HEK293 (cell line): Measurements from ENCODE around the gene CXXC4.

Experiments used
- CTCF ChIA-PET: fragments of 350-600 bp; formaldehyde crosslinking; extraction: SDS; loops from one replicate; lab custom pipeline; 2021; ENCODE audit warnings: antibody characterized with exemption; lab: Yijun Ruan, JAX
- POLR2A ChIA-PET: fragments of 300-600 bp; formaldehyde crosslinking; extraction: SDS; loops from one replicate; lab custom pipeline; 2020; ENCODE audit warnings: antibody characterized with exemption, inconsistent platforms; lab: Yijun Ruan, JAX
- H3K27ac ChIP-seq: fragments of 200-500 bp; sonication (Bioruptor generic); 2 replicates; pipeline ENCODE4 v1.5.1; 2014; ENCODE audit warnings: low read depth, low read length, control low read depth, inconsistent platforms; ENCODE audit errors: extremely low read depth
- H3K36me3 ChIP-seq, 2 experiments: fragments of 200-500 bp in 1 of 2; sonication (Bioruptor generic) in 1 of 2; 1 replicate in 1 of 2; 2 replicates in 1 of 2; pipeline ENCODE4 v1.5.1; 2014 to 2017; ENCODE audit warnings: inconsistent platforms in 2 of 2, low read length in 2 of 2; ENCODE audit not compliant: control insufficient read depth in 2 of 2, insufficient read depth in 1 of 2
- H3K4me1 ChIP-seq: fragments of 200-500 bp; sonication (Bioruptor generic); 2 replicates; pipeline ENCODE4 v1.5.1; 2014; ENCODE audit warnings: mild to moderate bottlenecking, low read length, inconsistent platforms; ENCODE audit not compliant: control insufficient read depth, insufficient read depth
- H3K4me3 ChIP-seq: 2 replicates; pipeline ENCODE4 v1.5.1; 2011; ENCODE audit warnings: low read depth, mild to moderate bottlenecking, control low read depth, low read length, moderate library complexity
- H3K9me3 ChIP-seq: fragments of 200-500 bp; sonication (Bioruptor generic); 2 replicates; pipeline ENCODE4 v1.5.1; 2014; ENCODE audit warnings: low read depth, low read length, inconsistent platforms; ENCODE audit not compliant: control insufficient read depth, insufficient read depth
- FEZF1 ChIP-seq: fragments of 450-650 bp; formaldehyde crosslinking; IDR thresholded peaks from 2 replicates; pipeline ENCODE4 v1.5.1; 2016; ENCODE audit warnings: missing biosample characterization, missing genetic modification characterization
- KLF10 ChIP-seq: fragments of 450-650 bp; IDR thresholded peaks from 2 replicates; pipeline ENCODE4 v1.5.1; 2018; ENCODE audit warnings: missing biosample characterization, mild to moderate bottlenecking, missing genetic modification characterization
- OSR2 ChIP-seq: fragments of 450-650 bp; formaldehyde crosslinking; IDR thresholded peaks from 2 replicates; pipeline ENCODE4 v1.5.1; 2016; ENCODE audit warnings: missing biosample characterization, missing genetic modification characterization
- REPIN1 ChIP-seq: fragments of 450-650 bp; formaldehyde crosslinking; IDR thresholded peaks from 2 replicates; pipeline ENCODE4 v1.5.1; 2017; ENCODE audit warnings: missing biosample characterization, missing genetic modification characterization, low read depth
- SP2 ChIP-seq: fragments of 450-650 bp; formaldehyde crosslinking; IDR thresholded peaks from 2 replicates; pipeline ENCODE4 v1.5.1; 2016; ENCODE audit warnings: missing biosample characterization, missing genetic modification characterization
- SP7 ChIP-seq: fragments of 450-650 bp; formaldehyde crosslinking; IDR thresholded peaks from 2 replicates; pipeline ENCODE4 v1.5.1; 2016; ENCODE audit warnings: missing biosample characterization, missing genetic modification characterization
- ZBTB17 ChIP-seq: fragments of 450-650 bp; formaldehyde crosslinking; IDR thresholded peaks from 2 replicates; pipeline ENCODE4 v1.5.1; 2016; ENCODE audit warnings: missing biosample characterization, missing genetic modification characterization
- ZBTB48 ChIP-seq: fragments of 450-650 bp; formaldehyde crosslinking; IDR thresholded peaks from 2 replicates; pipeline ENCODE4 v1.5.1; 2016; ENCODE audit warnings: missing biosample characterization, missing genetic modification characterization
- ZNF132 ChIP-seq: fragments of 450-650 bp; formaldehyde crosslinking; IDR thresholded peaks from 2 replicates; pipeline ENCODE4 v1.5.1; 2017; ENCODE audit warnings: missing biosample characterization, missing genetic modification characterization, borderline replicate concordance
- ZNF174 ChIP-seq: fragments of 450-650 bp; formaldehyde crosslinking; IDR thresholded peaks from 2 replicates; pipeline ENCODE4 v1.5.0; 2017; ENCODE audit warnings: missing biosample characterization, mild to moderate bottlenecking, missing genetic modification characterization
- ZNF223 ChIP-seq: fragments of 450-650 bp; formaldehyde crosslinking; IDR thresholded peaks from 2 replicates; pipeline ENCODE4 v1.5.1; 2016; ENCODE audit warnings: missing biosample characterization, missing genetic modification characterization
- ZNF37A ChIP-seq: fragments of 450-650 bp; IDR thresholded peaks from 2 replicates; pipeline ENCODE4 v1.5.1; 2018; ENCODE audit warnings: missing biosample characterization, missing genetic modification characterization
- ZNF548 ChIP-seq: fragments of 450-650 bp; formaldehyde crosslinking; IDR thresholded peaks from 2 replicates; pipeline ENCODE4 v1.5.1; 2016; ENCODE audit warnings: missing biosample characterization, missing genetic modification characterization
- ZNF600 ChIP-seq: fragments of 450-650 bp; formaldehyde crosslinking; IDR thresholded peaks from 2 replicates; pipeline ENCODE4 v1.5.1; 2016; ENCODE audit warnings: missing biosample characterization, missing genetic modification characterization
- ZNF621 ChIP-seq: fragments of 450-650 bp; formaldehyde crosslinking; IDR thresholded peaks from 2 replicates; pipeline ENCODE4 v1.5.1; 2017; ENCODE audit warnings: missing biosample characterization, missing genetic modification characterization
- ZNF777 ChIP-seq: fragments of 450-650 bp; formaldehyde crosslinking; IDR thresholded peaks from 2 replicates; pipeline ENCODE4 v1.5.1; 2017; ENCODE audit warnings: missing biosample characterization, missing genetic modification characterization, borderline replicate concordance
- ZNF785 ChIP-seq: fragments of 450-650 bp; formaldehyde crosslinking; IDR thresholded peaks from 2 replicates; pipeline ENCODE4 v1.5.1; 2016; ENCODE audit warnings: missing biosample characterization, missing genetic modification characterization
- ZNF830 ChIP-seq: fragments of 450-650 bp; IDR thresholded peaks from 2 replicates; pipeline ENCODE4 v1.5.0; 2018; ENCODE audit warnings: missing biosample characterization, missing genetic modification characterization, low read depth, mild to moderate bottlenecking, moderate library complexity
- ZSCAN23 ChIP-seq: fragments of 450-650 bp; formaldehyde crosslinking; IDR thresholded peaks from 2 replicates; pipeline ENCODE4 v1.5.1; 2016; ENCODE audit warnings: missing biosample characterization, missing genetic modification characterization
- TF ChIP-seq, protein P1 (sequence below): fragments of 450-650 bp; formaldehyde crosslinking; conservative IDR thresholded peaks from 2 replicates; pipeline ENCODE4 v1.5.1; 2016; ENCODE audit warnings: low read depth, missing biosample characterization, missing genetic modification characterization
- TF ChIP-seq, protein P2 (sequence below): fragments of 450-650 bp; formaldehyde crosslinking; IDR thresholded peaks from 2 replicates; pipeline ENCODE4 v1.5.1; 2016; ENCODE audit warnings: missing biosample characterization, missing genetic modification characterization
- TF ChIP-seq, protein P3 (sequence below): fragments of 450-650 bp; formaldehyde crosslinking; IDR thresholded peaks from 2 replicates; pipeline ENCODE4 v1.5.1; 2016; ENCODE audit warnings: missing biosample characterization, missing genetic modification characterization
- TF ChIP-seq, protein P4 (sequence below): fragments of 450-650 bp; formaldehyde crosslinking; IDR thresholded peaks from 2 replicates; pipeline ENCODE4 v1.5.1; 2016; ENCODE audit warnings: missing biosample characterization, missing genetic modification characterization

Gene CXXC4

DNA sequence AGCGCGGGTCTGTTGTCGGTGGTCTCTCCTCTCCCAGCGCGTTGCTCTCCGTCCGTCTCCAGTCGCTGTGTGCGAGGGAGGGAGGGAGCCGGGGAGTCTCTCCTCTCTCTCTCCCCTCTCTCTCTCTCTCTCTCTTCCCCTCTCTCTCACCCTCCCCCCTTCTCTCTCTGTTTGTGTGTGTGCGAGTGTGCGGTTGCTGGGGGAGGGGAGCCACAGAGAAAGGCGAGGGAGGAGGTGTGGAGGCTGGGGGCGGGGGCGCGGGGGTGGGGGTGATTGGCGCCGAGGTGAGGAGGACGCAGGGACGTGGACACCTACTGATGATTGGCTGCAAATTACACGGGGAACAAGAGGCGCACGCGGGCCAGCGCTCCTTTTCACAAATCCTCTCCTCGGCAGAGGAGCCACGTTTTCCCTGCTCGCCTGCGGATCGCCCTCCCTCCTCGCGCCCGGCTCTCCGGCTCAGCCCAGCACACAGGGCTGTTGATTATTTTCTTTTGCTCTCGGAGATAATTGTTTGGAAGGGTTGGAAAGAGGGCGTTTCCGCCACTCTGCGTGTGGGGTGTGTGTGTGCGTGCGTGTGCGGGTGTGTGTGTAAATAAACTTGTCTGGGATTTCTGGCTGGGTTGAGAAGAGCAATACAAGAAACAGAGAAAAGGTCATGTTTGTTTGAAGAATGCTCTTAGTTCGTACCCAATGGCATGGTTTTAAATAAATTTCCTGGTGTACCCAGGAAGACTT, at the start of gene CXXC4 (continued):
- TF ChIP-seq ZNF37A (tag by site-specific recombination) = no peak
- TF ChIP-seq ZNF830 (tag by site-specific recombination) = no peak
- no peak for TF ChIP-seq ZSCAN23 (tag by site-specific recombination)
- TF ChIP-seq ZBTB48 (tag by site-specific recombination) = no peak
- TF ChIP-seq ZNF785 (tag by site-specific recombination) = no peak
- TF ChIP-seq, protein P1, sequence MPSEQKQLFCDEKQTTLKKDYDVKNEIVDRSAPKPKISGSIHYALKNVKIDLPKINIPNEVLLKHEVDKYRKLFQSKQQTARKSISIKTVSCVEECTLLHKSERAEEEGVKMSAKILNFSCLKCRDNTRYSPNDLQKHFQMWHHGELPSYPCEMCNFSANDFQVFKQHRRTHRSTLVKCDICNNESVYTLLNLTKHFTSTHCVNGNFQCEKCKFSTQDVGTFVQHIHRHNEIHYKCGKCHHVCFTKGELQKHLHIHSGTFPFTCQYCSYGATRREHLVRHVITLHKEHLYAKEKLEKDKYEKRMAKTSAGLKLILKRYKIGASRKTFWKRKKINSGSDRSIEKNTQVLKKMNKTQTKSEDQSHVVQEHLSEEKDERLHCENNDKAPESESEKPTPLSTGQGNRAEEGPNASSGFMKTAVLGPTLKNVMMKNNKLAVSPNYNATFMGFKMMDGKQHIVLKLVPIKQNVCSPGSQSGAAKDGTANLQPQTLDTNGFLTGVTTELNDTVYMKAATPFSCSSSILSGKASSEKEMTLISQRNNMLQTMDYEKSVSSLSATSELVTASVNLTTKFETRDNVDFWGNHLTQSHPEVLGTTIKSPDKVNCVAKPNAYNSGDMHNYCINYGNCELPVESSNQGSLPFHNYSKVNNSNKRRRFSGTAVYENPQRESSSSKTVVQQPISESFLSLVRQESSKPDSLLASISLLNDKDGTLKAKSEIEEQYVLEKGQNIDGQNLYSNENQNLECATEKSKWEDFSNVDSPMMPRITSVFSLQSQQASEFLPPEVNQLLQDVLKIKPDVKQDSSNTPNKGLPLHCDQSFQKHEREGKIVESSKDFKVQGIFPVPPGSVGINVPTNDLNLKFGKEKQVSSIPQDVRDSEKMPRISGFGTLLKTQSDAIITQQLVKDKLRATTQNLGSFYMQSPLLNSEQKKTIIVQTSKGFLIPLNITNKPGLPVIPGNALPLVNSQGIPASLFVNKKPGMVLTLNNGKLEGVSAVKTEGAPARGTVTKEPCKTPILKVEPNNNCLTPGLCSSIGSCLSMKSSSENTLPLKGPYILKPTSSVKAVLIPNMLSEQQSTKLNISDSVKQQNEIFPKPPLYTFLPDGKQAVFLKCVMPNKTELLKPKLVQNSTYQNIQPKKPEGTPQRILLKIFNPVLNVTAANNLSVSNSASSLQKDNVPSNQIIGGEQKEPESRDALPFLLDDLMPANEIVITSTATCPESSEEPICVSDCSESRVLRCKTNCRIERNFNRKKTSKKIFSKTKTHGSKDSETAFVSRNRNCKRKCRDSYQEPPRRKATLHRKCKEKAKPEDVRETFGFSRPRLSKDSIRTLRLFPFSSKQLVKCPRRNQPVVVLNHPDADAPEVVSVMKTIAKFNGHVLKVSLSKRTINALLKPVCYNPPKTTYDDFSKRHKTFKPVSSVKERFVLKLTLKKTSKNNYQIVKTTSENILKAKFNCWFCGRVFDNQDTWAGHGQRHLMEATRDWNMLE (tag by site-specific recombination) = no peak
- TF ChIP-seq FEZF1 (tag by site-specific recombination) = peak; percentile 41; the same call in 1 of the 2 replicates
- TF ChIP-seq ZNF132 (tag by site-specific recombination) = no peak
- TF ChIP-seq SP7 (tag by site-specific recombination) = no peak
- TF ChIP-seq ZNF174 (tag by site-specific recombination) = no peak
- TF ChIP-seq ZBTB17 (tag by site-specific recombination) = peak; percentile 78
- TF ChIP-seq, protein P2, sequence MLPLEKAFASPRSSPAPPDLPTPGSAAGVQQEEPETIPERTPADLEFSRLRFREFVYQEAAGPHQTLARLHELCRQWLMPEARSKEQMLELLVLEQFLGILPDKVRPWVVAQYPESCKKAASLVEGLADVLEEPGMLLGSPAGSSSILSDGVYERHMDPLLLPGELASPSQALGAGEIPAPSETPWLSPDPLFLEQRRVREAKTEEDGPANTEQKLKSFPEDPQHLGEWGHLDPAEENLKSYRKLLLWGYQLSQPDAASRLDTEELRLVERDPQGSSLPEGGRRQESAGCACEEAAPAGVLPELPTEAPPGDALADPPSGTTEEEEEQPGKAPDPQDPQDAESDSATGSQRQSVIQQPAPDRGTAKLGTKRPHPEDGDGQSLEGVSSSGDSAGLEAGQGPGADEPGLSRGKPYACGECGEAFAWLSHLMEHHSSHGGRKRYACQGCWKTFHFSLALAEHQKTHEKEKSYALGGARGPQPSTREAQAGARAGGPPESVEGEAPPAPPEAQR (tag by site-specific recombination) = no peak

DNA sequence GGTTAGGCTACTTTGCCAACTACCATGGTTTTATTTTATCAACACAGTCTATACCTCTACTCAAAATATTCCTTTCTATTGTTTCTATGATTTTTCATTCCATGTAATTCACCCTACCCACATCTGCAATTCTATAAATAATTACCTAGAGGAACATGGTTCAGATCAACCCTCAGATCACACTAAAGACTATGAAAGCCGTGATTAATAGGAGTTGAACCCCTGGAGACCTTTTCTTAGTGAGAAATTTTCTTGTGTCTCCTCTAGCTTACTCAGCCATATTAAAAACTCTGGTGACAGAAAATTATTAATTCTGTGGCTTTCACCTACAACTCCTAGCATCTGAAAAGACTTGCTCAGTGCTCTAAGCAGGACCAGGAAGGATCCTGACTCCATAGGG, 38.5 kb upstream of the CXXC4 start:
- no peaks in the 10 kb centered on the region for H3K4me1 ChIP-seq
- ChIA-PET POLR2A (no interaction called here), CTCF (no interaction called here)
- TF ChIP-seq ZNF621 (tag by site-specific recombination) (no peak), ZSCAN23 (tag by site-specific recombination) (no peak), OSR2 (tag by site-specific recombination) (no peak), KLF10 (no peak), ZNF548 (tag by site-specific recombination) (no peak), FEZF1 (tag by site-specific recombination) (no peak), ZNF223 (no peak), SP2 (tag by site-specific recombination) (no peak), ZNF600 (no peak), ZNF777 (no peak), REPIN1 (tag by site-specific recombination) (no peak)
- TF ChIP-seq, protein P3, sequence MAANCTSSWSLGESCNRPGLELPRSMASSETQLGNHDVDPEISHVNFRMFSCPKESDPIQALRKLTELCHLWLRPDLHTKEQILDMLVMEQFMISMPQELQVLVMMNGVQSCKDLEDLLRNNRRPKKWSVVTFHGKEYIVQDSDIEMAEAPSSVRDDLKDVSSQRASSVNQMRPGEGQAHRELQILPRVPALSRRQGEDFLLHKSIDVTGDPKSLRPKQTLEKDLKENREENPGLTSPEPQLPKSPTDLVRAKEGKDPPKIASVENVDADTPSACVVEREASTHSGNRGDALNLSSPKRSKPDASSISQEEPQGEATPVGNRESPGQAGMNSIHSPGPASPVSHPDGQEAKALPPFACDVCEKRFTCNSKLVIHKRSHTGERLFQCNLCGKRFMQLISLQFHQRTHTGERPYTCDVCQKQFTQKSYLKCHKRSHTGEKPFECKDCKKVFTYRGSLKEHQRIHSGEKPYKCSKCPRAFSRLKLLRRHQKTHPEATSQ = no peak
- TF ChIP-seq, protein P4, sequence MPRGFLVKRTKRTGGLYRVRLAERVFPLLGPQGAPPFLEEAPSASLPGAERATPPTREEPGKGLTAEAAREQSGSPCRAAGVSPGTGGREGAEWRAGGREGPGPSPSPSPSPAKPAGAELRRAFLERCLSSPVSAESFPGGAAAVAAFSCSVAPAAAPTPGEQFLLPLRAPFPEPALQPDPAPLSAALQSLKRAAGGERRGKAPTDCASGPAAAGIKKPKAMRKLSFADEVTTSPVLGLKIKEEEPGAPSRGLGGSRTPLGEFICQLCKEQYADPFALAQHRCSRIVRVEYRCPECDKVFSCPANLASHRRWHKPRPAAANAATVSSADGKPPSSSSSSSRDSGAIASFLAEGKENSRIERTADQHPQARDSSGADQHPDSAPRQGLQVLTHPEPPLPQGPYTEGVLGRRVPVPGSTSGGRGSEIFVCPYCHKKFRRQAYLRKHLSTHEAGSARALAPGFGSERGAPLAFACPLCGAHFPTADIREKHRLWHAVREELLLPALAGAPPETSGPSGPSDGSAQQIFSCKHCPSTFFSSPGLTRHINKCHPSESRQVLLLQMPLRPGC (tag by site-specific recombination) = no peak

More for the DNA sequence above, 38.5 kb upstream of the CXXC4 start:
- Histone ChIP-seq H3K9me3 (no peaks in the 10 kb centered on the region), H3K36me3 (no peaks in the 10 kb centered on the region), H3K4me3 (no peak overlapping the region), H3K27ac (no peak overlapping the region)
